HUES48 (cell line): ENCODE measurements around the gene SLC8A1.

ENCODE experiments used
- H3K27ac ChIP-seq: one replicate; pipeline ENCODE4 v1.7.0; 2013; ENCODE audit warnings: low read depth, low read length, inconsistent platforms
- H3K27me3 ChIP-seq: 2 replicates; pipeline ENCODE4 v1.6.1; 2013; ENCODE audit warnings: mild to moderate bottlenecking, low read length; ENCODE audit not compliant: control insufficient read depth, insufficient read depth
- H3K36me3 ChIP-seq: 2 replicates; pipeline ENCODE4 v1.6.1; 2013; ENCODE audit warnings: low read length; ENCODE audit not compliant: control insufficient read depth, insufficient read depth
- H3K4me1 ChIP-seq: 2 replicates; pipeline ENCODE4 v1.6.1; 2013; ENCODE audit warnings: mild to moderate bottlenecking, low read length; ENCODE audit not compliant: control insufficient read depth, insufficient read depth
- H3K4me3 ChIP-seq: 2 replicates; pipeline ENCODE4 v1.5.1; 2013; ENCODE audit warnings: mild to moderate bottlenecking, low read depth, low read length
- H3K9ac ChIP-seq: 2 replicates; pipeline ENCODE4 v1.6.1; 2013; ENCODE audit warnings: mild to moderate bottlenecking, low read depth, low read length, moderate library complexity
- H3K9me3 ChIP-seq: 2 replicates; pipeline ENCODE4 v1.6.1; 2013; ENCODE audit warnings: low read length; ENCODE audit not compliant: control insufficient read depth, insufficient read depth

Gene SLC8A1

DNA sequence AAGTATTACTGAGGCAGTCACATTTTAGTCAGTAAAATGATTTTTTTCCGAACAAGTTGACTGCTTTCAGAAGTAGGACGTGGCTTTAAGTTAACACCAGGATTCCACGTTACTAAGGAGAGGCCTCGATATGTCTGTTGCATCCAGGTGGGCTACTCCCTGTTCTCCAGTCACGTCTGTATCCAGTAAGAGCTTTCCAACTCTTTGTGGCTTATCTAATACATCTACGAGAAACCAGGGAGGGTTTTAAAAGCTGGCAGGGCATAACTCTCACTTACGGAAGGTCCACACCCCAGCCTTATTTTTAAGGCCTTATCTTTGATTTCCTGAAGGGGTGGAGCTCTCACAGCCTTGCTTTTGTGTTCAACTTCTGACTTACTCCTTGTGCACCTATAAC lies 99.2 kb downstream of the SLC8A1 start:
- Histone ChIP-seq H3K27ac (no peak overlapping the region), H3K9ac (no peak overlapping the region)

DNA sequence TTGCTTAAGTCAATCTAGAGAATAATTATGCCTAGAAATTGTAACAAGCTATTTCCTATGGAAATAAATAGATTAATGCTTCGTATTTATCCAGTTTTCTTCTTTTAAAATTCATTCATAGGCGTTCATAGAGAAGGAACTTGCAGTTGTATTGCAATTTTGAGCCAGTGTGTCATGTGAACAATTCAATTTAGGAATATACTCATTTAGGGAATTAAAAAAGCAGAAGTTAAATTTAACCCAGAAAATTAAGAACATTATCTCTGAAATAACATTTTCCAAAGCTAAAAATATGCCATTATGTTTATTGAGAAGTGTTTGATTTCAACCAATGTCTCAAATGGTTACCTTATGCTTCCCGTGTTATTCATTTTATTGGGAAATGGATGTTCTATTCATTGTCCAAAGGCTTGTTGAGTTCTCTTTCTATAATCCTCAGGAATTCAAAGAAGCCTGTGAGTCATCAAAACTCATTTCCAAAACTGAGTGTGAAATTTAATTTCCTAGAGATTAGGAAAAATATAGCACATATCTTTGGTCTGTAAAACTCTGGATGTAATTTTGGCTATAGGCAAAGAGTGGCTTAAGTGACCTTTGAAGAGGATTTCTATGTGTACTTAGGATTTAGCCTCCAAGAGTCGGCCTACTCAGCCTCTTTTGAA lies 99.7 kb downstream of the SLC8A1 start:
- H3K9ac ChIP-seq = no peak overlapping the region
- no peak overlapping the region for H3K27ac ChIP-seq
- H3K36me3 ChIP-seq = no peaks in the 10 kb centered on the region
- H3K9me3 ChIP-seq = no peaks in the 10 kb centered on the region
- H3K4me3 ChIP-seq = no peak overlapping the region
- no peaks in the 10 kb centered on the region for H3K27me3 ChIP-seq
- H3K4me1 ChIP-seq = no peaks in the 10 kb centered on the region

More for the DNA sequence above, 99.2 kb downstream of the SLC8A1 start:
- Histone ChIP-seq H3K36me3 (no peaks in the 10 kb centered on the region), H3K9me3 (no peaks in the 10 kb centered on the region), H3K27me3 (no peaks in the 10 kb centered on the region), H3K4me3 (no peak overlapping the region), H3K4me1 (no peaks in the 10 kb centered on the region)

DNA sequence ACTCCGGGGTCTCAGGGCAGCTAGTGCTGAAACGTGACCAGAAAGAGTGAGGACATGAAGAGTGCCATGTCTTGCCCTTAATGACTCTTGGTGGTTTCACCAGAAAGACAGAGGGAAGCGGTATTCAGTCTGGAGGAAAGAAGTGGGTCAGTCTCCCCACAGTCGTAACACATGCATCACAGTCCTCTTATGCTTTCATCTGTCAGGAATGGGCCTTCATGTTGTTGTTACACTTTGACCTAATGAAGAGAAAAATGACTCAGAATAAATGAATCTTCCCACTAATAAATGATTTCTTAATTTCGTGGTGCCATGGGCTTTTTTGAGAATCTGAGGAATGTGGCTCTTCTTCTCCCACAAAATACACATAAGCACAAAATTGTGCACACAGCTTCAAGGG lies 103.2 kb downstream of the SLC8A1 start:
- Histone ChIP-seq H3K4me1 (no peaks in the 10 kb centered on the region), H3K4me3 (no peak overlapping the region), H3K27ac (no peak overlapping the region), H3K9me3 (no peaks in the 10 kb centered on the region), H3K27me3 (no peaks in the 10 kb centered on the region), H3K9ac (no peak overlapping the region), H3K36me3 (no peaks in the 10 kb centered on the region)

- no peak overlapping the region for H3K27ac ChIP-seq
- H3K27me3 ChIP-seq = no peaks in the 10 kb centered on the region
- no peak overlapping the region for H3K4me3 ChIP-seq
- H3K36me3 ChIP-seq = no peaks in the 10 kb centered on the region
- H3K4me1 ChIP-seq = no peaks in the 10 kb centered on the region
- no peak overlapping the region for H3K9ac ChIP-seq
- H3K9me3 ChIP-seq = no peaks in the 10 kb centered on the region
These were observed 103.9 kb downstream of the SLC8A1 start for GRCh38 chr2:40348038-40348437.

DNA sequence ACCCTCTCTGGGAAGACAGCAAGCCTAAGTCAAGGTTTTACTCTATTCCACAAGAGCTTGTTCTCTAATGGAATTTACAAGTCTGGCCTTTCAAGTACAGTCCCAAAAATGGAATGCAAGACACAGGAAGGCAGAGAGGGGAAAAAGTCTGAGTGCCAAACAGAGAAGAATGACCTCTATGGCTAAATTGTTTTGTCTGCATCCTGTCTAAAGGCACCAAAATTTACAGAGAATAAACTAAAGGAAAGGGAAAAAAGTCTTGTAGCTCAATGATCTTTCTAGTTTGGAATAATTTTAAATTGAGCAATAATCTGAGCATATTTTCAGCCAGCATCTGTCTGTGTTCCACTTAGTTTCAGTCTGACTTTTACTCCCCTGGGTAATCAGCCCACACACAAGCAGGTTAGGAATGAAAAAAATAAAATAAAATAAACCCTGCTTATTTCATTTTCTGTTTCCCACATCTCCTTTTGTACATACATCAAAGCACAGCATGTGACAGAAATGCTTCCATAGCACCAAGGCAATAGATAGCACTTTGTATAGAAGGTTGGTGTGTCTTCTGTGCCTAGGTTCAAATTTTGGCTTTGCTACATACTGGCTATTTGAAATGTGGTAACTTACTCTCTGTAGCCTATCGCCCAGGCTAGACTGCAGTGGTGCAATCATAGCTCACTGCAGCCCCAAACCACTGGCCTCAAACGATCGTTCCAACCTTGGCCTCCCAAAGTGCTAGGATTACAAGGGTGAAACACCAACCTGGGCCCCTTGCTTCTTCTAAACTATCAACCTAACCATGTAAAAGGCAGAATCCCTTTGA lies 105.1 kb downstream of the SLC8A1 start:
- Histone ChIP-seq H3K27me3 (no peaks in the 10 kb centered on the region), H3K4me3 (no peak overlapping the region), H3K4me1 (no peaks in the 10 kb centered on the region), H3K27ac (no peak overlapping the region), H3K9me3 (no peaks in the 10 kb centered on the region), H3K9ac (no peak overlapping the region), H3K36me3 (no peaks in the 10 kb centered on the region)

- Histone ChIP-seq H3K9me3 (no peaks in the 10 kb centered on the region), H3K27me3 (no peaks in the 10 kb centered on the region), H3K27ac (no peak overlapping the region), H3K9ac (no peak overlapping the region), H3K4me3 (no peak overlapping the region), H3K36me3 (no peaks in the 10 kb centered on the region), H3K4me1 (no peaks in the 10 kb centered on the region)
These were observed 107.5 kb downstream of the SLC8A1 start for GRCh38 chr2:40344364-40344763.

DNA sequence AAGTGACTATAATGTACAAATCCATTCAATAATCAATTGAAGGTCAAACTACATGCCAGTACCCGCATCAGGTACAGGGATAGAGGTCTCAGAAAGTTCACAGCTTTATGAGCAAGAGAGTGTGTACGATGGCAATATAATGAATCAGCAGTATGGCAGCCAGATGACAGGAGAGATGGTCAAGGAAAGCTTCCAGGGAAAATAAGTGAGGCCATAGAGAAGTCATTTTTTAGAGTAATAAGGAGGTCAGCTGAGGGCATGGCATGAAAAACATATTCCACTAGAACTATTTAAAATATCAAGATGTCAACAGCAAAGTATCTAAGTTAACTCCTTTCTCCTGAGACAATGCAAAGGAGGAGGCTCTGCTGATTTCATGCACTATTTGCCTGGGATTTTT lies 108.0 kb downstream of the SLC8A1 start:
- Histone ChIP-seq H3K27me3 (no peaks in the 10 kb centered on the region), H3K36me3 (no peaks in the 10 kb centered on the region), H3K4me3 (no peak overlapping the region), H3K9ac (no peak overlapping the region), H3K9me3 (no peaks in the 10 kb centered on the region), H3K27ac (no peak overlapping the region), H3K4me1 (no peaks in the 10 kb centered on the region)

- no peaks in the 10 kb centered on the region for H3K9me3 ChIP-seq
- H3K27me3 ChIP-seq = no peaks in the 10 kb centered on the region
- no peak overlapping the region for H3K9ac ChIP-seq
- H3K36me3 ChIP-seq = no peaks in the 10 kb centered on the region
- H3K4me3 ChIP-seq = no peak overlapping the region
- H3K27ac ChIP-seq = no peak overlapping the region
- no peaks in the 10 kb centered on the region for H3K4me1 ChIP-seq
These were observed 110.7 kb downstream of the SLC8A1 start for GRCh38 chr2:40341198-40341597.

- no peak overlapping the region for H3K27ac ChIP-seq
- no peaks in the 10 kb centered on the region for H3K4me1 ChIP-seq
- no peak overlapping the region for H3K4me3 ChIP-seq
- no peaks in the 10 kb centered on the region for H3K36me3 ChIP-seq
- no peak overlapping the region for H3K9ac ChIP-seq
- H3K9me3 ChIP-seq = no peaks in the 10 kb centered on the region
- H3K27me3 ChIP-seq = no peaks in the 10 kb centered on the region
These were observed 112.9 kb downstream of the SLC8A1 start for GRCh38 chr2:40339026-40339425.

DNA sequence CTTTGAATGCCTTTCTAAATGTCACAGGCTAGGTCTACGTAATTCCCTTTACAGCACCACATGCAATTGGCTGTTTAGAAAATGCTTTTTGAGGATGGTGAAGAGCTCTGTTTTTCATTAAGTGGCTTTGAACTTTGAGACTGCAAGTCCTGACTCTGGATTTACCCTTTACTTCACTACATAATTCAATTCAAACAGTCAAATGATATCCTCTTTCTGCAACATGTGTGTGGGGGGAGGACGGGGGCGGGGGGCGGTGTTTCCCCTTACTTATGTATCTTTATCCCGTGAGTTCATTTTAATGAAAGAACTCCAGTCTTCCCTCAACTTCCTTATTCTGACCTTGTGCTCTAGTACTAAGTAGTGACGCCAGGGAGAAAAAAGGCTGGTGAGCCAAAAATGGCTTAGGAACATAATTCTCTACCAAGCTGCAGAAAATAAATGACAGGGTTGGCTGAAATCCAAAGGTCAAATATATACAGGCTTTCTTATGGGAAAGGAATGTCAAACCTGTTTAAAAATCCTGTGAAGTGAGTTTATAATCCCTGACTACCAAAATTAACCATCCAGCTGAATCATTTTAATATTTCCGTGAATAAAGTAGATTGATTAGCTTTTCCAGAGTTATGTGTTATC lies 119.6 kb downstream of the SLC8A1 start:
- no peaks in the 10 kb centered on the region for H3K36me3 ChIP-seq
- no peaks in the 10 kb centered on the region for H3K4me1 ChIP-seq
- H3K9ac ChIP-seq = no peak overlapping the region
- H3K27ac ChIP-seq = no peak overlapping the region
- no peaks in the 10 kb centered on the region for H3K27me3 ChIP-seq
- no peaks in the 10 kb centered on the region for H3K9me3 ChIP-seq
- H3K4me3 ChIP-seq = no peak overlapping the region

DNA sequence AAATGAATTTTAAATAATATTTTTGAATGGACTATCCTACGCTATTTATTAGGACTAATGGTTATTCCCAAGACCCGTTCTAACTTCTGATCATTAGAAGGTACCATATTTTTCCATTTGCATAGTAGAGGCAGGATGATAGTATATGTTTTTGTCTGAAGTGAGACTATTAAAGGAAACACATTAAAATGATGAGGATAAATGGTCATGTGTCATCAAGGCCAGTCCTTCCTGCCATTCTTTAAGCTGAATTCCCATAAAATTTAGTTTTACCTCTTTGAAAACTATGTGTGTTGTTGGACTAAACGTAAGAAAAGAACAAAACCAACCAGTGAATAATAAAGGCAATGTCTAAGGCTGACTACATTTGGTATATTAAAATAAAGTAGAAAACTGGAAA lies 121.8 kb downstream of the SLC8A1 start:
- Histone ChIP-seq H3K4me3 (no peak overlapping the region), H3K9me3 (no peaks in the 10 kb centered on the region), H3K4me1 (no peaks in the 10 kb centered on the region), H3K36me3 (no peaks in the 10 kb centered on the region), H3K27ac (no peak overlapping the region), H3K27me3 (no peaks in the 10 kb centered on the region), H3K9ac (no peak overlapping the region)
